NCI-H2227 (cell line): ENCODE measurements around the gene OTOS.

Experiments
- DNase-seq: peaks from one replicate; lab custom pipeline; 2025; ENCODE audit not compliant: unreplicated experiment; lab: John Stamatoyannopoulos, UW

Gene OTOS

GRCh38 chr2:240168041-240168440, 27.6 kb upstream of the OTOS start:
- DNase-seq: no peak

- no peak for DNase-seq
Measured at GRCh38 chr2:240167588-240167880, 27.1 kb upstream of the OTOS start.

- no peak for DNase-seq
Measured at GRCh38 chr2:240166761-240167587, 26.5 kb upstream of the OTOS start.

GRCh38 chr2:240166191-240166590, 25.7 kb upstream of the OTOS start:
- DNase-seq: no peak

GRCh38 chr2:240165661-240166060, 25.2 kb upstream of the OTOS start:
- DNase-seq: no peak

- no peak for DNase-seq
Measured at GRCh38 chr2:240165034-240165433, 24.6 kb upstream of the OTOS start.

- DNase-seq: no peak
Measured at GRCh38 chr2:240164586-240164985, 24.1 kb upstream of the OTOS start.

- no peak for DNase-seq
Measured at GRCh38 chr2:240163844-240164574, 23.6 kb upstream of the OTOS start.

- DNase-seq: no peak
Measured at GRCh38 chr2:240162939-240163714, 22.7 kb upstream of the OTOS start.

GRCh38 chr2:240162531-240162930, 22.1 kb upstream of the OTOS start:
- DNase-seq: no peak

- no peak for DNase-seq
Measured at GRCh38 chr2:240162032-240162431, 21.6 kb upstream of the OTOS start.

GRCh38 chr2:240161087-240161750, 20.8 kb upstream of the OTOS start:
- no peak for DNase-seq

GRCh38 chr2:240160291-240161086, 20.0 kb upstream of the OTOS start:
- DNase-seq: no peak

GRCh38 chr2:240159251-240159839, 18.9 kb upstream of the OTOS start:
- no peak for DNase-seq

- DNase-seq: no peak
Measured at GRCh38 chr2:240157147-240157470, 16.7 kb upstream of the OTOS start.

GRCh38 chr2:240156435-240157146, 16.1 kb upstream of the OTOS start:
- no peak for DNase-seq

GRCh38 chr2:240155745-240156390, 15.4 kb upstream of the OTOS start:
- DNase-seq: no peak

- DNase-seq: no peak
Measured at GRCh38 chr2:240155048-240155744, 14.7 kb upstream of the OTOS start.

- DNase-seq: no peak
Measured at GRCh38 chr2:240154606-240155005, 14.1 kb upstream of the OTOS start.
